Gastroesophageal sphincter (tissue), 4 donors: Measurements from ENCODE around the gene HINT1. TPM values are rescaled to one million over a fixed set of nuclear protein-coding genes. Genes with fewer than 3 reads are reported as not detected.

Experiments used
- ATAC-seq: fragments of 150-250 bp; one replicate; pipeline ENCODE4 v1.9.1; 2016; ENCODE audit warnings: mild to moderate bottlenecking, moderate library complexity
- H3K27ac ChIP-seq, 4 donors: fragments of 200-600 bp; sonication (generic) in 3 of 4; 1 replicate in 3 of 4; 2 replicates in 1 of 4; pipeline ENCODE4 v1.5.1; 2016 to 2019
- H3K27me3 ChIP-seq: fragments of 200-600 bp; sonication (generic); one replicate; pipeline ENCODE4 v1.5.1; 2019
- H3K36me3 ChIP-seq, 2 donors: fragments of 200-600 bp; sonication (generic); one replicate each; pipeline ENCODE4 v1.5.1; 2019; ENCODE audit warnings: control low read depth in 1 of 2
- H3K4me1 ChIP-seq, 3 donors: fragments of 200-600 bp; sonication (generic); 1 replicate in 2 of 3; 2 replicates in 1 of 3; pipeline ENCODE4 v1.5.1; 2016 to 2019; ENCODE audit warnings: control low read depth in 2 of 3
- H3K4me3 ChIP-seq, 2 donors: fragments of 200-600 bp; sonication (generic); one replicate each; pipeline ENCODE4 v1.5.1; 2019; ENCODE audit warnings: mild to moderate bottlenecking in 1 of 2, moderate library complexity in 1 of 2
- H3K9me3 ChIP-seq, 3 donors: fragments of 200-600 bp; sonication (generic); one replicate each; pipeline ENCODE4 v1.5.1; 2017 to 2019; ENCODE audit warnings: control low read depth in 2 of 3
- CTCF ChIP-seq, 4 experiments: fragments of 200-600 bp in 2 of 4; fragments of 450-650 bp in 2 of 4; sonication (generic) in 1 of 4; IDR thresholded peaks; one replicate each; pipeline ENCODE4 v1.5.1; 2017 to 2019; ENCODE audit warnings: antibody characterized with exemption in 4 of 4, mild to moderate bottlenecking in 2 of 4, moderate library complexity in 2 of 4
- EP300 ChIP-seq: sonication (generic); formaldehyde crosslinking; IDR thresholded peaks from one replicate; pipeline ENCODE4 v1.6.1; 2017; ENCODE audit warnings: antibody characterized with exemption, mild to moderate bottlenecking
- POLR2A ChIP-seq, 2 donors: fragments of 450-650 bp; IDR thresholded peaks; one replicate each; pipeline ENCODE4 v1.6.1; 2017; ENCODE audit warnings: antibody characterized with exemption in 2 of 2, mild to moderate bottlenecking in 2 of 2, moderate library complexity in 1 of 2
- POLR2AphosphoS5 ChIP-seq: sonication (generic); formaldehyde crosslinking; IDR thresholded peaks from one replicate; pipeline ENCODE4 v1.6.1; 2017; ENCODE audit warnings: antibody characterized with exemption
- WGBS, 2 donors: methylation state at CpG; one replicate each; pipeline ENCODE4 v1.1.5; 2018; ENCODE audit warnings: low coverage in 1 of 2; 5-methylcytosine and 5-hydroxymethylcytosine counted together
- total RNA-seq, 4 donors: library from RNA; depleted of rRNA; stranded (reverse); fragments of >200 nt; gene quantifications; one replicate each; pipeline ENCODE4 v1.1.0, GENCODE V29; 2016

The HINT1 gene
- total RNA-seq, 4 donors from 2014 or later, result 120 to 239 (median 209) TPM

- WGBS, 2 donors, result 0% methylated on average over 20 to 28 of the region's 42 CpGs
- ATAC-seq, result peak; percentile 99
- Histone ChIP-seq H3K36me3 (no peaks in the 10 kb centered on the region), H3K9me3 (no peaks in the 10 kb centered on the region), H3K4me3 (peak within 1 kb of the TSS; percentile 59 to 64), H3K4me1 (peaks cover 0 to 22% (median 9%) of the 10 kb centered on the region in 3 donors), H3K27me3 (no peaks in the 10 kb centered on the region), H3K27ac (peak within 1 kb of the TSS; percentile 62 to 91 (median 84))
- TF ChIP-seq POLR2A (IDR thresholded peaks at IDR 0.05), result peak; percentile 20 to 25
- TF ChIP-seq CTCF (IDR thresholded peaks at IDR 0.05), result peak in 3 of 4 experiments; percentile 3 to 33 (median 15)
- TF ChIP-seq EP300, result no peak
- TF ChIP-seq POLR2AphosphoS5, result peak; percentile 72
Observed at GRCh38 chr5:131170540-131171275, 5.7 kb upstream of the HINT1 start, which contains the start of gene LYRM7. Gene LYRM7 (plus strand): TSS chr5:131170944. CDS start chr5:131171021, 77 bp downstream.

GRCh38 chr5:131169810-131170539, 4.9 kb upstream of the HINT1 start:
- no peak for ATAC-seq
- TF ChIP-seq POLR2AphosphoS5, result no peak
- TF ChIP-seq POLR2A (IDR thresholded peaks at IDR 0.05), result no peak
- no peak for TF ChIP-seq EP300
- no peak for TF ChIP-seq CTCF (IDR thresholded peaks at IDR 0.05)
- WGBS, 2 donors, result 33 to 39% methylated on average over 16 of the region's 16 CpGs

GRCh38 chr5:131167615-131168014, 2.6 kb upstream of the HINT1 start:
- WGBS, 2 donors, result 82 to 100% methylated on average over 1 to 4 of the region's 5 CpGs
- H3K36me3 ChIP-seq, result peaks cover 0 to 4% of the 10 kb centered on the region in 2 donors
- no peak for ATAC-seq

More at GRCh38 chr5:131169810-131170539, 4.9 kb upstream of the HINT1 start:
- Histone ChIP-seq H3K4me1 (peaks cover 0 to 27% (median 9%) of the 10 kb centered on the region in 3 donors), H3K36me3 (no peaks in the 10 kb centered on the region), H3K4me3 (peak overlapping the region; percentile 59 to 64), H3K27me3 (no peaks in the 10 kb centered on the region), H3K27ac (peak overlapping the region; percentile 62 to 91 (median 84)), H3K9me3 (no peaks in the 10 kb centered on the region)

More at GRCh38 chr5:131167615-131168014, 2.6 kb upstream of the HINT1 start:
- H3K27me3 ChIP-seq, result no peaks in the 10 kb centered on the region
- no peak for TF ChIP-seq POLR2A (IDR thresholded peaks at IDR 0.05)
- no peak for TF ChIP-seq CTCF (IDR thresholded peaks at IDR 0.05)
- TF ChIP-seq EP300, result no peak
- TF ChIP-seq POLR2AphosphoS5, result no peak
- H3K9me3 ChIP-seq, result no peaks in the 10 kb centered on the region
- no peak overlapping the region for H3K27ac ChIP-seq
- no peak overlapping the region for H3K4me3 ChIP-seq
- peaks cover 6 to 43% (median 17%) of the 10 kb centered on the region in 3 donors for H3K4me1 ChIP-seq
